Dermis blood vessel endothelial cell (primary cell): ENCODE data around the gene LSM2. TPM values are rescaled to one million over a fixed set of nuclear protein-coding genes. Genes with fewer than 3 reads are reported as not detected.
"Not testable (repeated sequence)": the region's sequence is repeated elsewhere in the genome, so short reads cannot be mapped to it uniquely, and the experiment has no call there.

Experiments
- DNase-seq: peaks from one replicate; pipeline ENCODE4 v3.0.0; 2010
- total RNA-seq: library from RNA; depleted of rRNA; stranded (reverse); fragments of >200 nt; gene quantifications from 2 replicates; pipeline ENCODE4 v1.2.3, GENCODE V29; 2014

LSM2 gene
- total RNA-seq, 1 donor from 2014 or later: 36.9 TPM

GRCh38 chr6:31796993-31797385 lies 9.8 kb downstream of the LSM2 start:
- DNase-seq: no peak

GRCh38 chr6:31795616-31796298 lies 11.0 kb downstream of the LSM2 start, which contains the start of gene VARS1:
VARS1 (minus strand) TSS chr6:31795752; CDS start chr6:31795217, 535 bp downstream.
- peak; percentile 94 for DNase-seq

- DNase-seq: peak; percentile 23
Measured at GRCh38 chr6:31794866-31795615, 11.7 kb downstream of the LSM2 start.

GRCh38 chr6:31794294-31794865 lies 12.4 kb downstream of the LSM2 start:
- peak; percentile 41 for DNase-seq

DNA sequence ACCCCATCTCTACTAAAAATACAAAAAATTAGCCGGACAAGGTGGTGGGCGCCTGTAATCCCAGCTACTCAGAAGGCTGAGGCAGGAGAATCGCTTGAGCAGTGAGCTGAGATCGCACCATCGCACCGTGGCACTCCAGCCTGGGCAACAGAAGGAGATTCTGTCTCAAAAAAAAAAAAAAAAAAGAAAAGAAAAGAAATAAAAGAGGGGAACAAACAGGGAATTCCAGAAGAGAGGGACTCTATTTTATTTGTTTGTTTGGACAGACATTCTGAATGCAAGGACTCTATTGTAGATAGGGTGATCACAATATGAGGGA lies 12.9 kb downstream of the LSM2 start:
- DNase-seq: not testable (repeated sequence)

- peak; percentile 65 for DNase-seq
Measured at GRCh38 chr6:31792761-31793171, 14.0 kb downstream of the LSM2 start.

- no peak for DNase-seq
Measured at GRCh38 chr6:31792090-31792374, 14.7 kb downstream of the LSM2 start.

DNA sequence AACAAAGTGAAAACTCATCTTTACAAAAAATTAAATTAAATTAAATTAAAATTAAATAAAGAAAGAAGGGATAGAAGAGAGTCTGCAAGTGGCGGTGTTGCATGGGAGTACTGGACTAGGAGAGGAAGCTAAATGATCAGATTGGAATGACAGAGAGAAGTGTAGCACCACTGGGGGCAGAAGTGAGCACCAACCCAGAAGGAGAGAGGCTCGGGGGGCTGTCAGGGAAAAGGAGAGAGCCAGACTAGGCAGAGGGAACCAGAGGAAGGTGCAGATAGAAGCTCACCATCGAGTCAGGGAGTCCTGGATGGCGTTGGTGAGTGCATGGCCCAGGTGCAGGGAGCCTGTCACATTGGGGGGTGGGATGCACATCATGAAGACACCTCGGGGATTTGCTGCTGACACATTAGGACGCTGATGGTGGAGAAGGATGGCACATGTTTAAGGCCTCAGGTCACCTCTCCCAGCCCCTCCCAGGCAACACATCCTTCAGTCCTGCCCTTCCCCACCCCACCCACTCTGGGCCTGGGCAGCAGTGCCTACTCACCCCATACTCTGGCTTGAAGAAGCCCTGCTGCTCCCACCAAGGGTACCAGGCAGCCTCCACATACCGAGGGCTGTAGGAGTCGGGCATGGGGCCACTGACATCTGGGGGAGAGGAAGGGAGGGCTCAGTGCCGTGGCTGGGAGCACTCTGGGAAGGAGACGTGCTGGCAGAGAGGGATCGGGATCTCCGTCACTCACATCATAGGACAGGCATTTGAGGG lies 15.3 kb downstream of the LSM2 start:
- peak; percentile 68 for DNase-seq

GRCh38 chr6:31785475-31785874 lies 21.3 kb downstream of the LSM2 start:
- no peak for DNase-seq

DNA sequence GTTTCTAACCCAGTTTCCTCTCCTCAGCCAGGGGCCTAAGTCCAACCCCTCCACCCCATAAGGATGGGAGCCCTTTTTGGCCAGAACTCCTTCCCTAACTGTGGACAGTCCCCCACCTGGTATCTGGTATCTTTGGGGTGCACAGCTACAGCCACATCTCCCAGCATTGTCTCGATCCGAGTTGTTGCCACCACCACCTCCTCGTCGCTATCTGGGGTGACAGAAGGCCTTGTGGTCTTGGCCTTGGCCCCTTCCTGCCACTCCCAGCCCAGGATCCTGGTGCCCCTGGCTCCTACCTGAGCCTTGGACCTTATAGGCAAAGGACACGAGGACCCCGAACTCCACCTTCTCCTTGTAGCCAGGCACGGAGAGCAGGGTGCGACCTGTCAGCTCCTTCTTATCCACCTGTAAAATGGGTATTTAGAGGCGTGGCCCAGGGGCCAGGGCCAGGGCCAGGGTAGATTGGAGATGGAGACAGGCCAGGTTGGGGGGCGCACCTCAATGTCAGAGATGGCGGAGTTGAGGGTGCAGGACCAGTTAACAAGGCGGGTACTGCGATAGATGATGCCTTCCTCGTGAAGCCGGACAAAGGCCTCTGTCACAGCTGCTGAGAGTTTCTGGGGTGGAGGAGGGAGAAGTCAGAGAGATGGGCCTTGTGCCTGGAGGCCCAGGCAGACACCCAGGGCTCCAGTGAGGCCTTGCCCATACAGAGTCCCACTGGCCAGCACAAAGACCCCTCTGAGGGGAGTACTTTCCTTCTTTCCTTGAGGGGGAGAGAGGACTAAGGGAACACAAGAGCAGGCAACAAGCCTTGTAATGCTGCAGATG lies 22.5 kb downstream of the LSM2 start:
- no peak for DNase-seq

DNA sequence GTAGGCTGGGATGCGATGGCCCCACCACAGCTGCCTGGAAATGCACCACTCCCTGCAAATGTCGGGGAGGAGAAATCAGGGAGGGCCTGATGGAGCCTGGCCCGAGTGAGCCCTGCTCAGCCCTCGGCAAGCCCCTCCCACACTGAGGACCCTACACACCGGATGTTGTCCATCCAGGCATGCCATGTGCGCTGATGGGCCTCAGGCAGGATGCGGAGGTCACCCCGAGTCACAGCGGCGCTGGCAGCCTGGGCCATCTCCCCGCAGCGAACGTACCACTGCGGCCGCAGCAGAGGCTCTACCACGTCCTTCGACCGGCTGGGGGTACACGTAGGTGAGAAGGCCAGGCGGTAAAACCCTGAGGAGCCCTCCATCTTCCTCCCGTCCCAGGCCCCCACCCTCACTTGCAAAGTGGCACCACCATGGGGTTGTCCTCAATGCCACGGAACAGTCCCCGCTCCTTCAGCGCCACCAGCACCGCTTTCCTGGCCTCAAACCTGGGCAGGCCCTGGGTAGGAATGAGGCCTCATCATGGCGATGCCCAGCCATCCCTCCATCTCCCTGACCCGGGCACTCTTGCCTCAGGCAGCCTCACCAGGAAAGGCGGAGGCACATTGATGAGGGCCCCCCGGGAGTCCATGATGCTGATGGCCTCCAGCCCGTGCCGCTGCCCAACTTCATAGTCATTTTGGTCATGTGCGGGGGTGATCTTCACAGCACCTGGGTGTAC lies 24.5 kb downstream of the LSM2 start:
- DNase-seq: no peak

DNA sequence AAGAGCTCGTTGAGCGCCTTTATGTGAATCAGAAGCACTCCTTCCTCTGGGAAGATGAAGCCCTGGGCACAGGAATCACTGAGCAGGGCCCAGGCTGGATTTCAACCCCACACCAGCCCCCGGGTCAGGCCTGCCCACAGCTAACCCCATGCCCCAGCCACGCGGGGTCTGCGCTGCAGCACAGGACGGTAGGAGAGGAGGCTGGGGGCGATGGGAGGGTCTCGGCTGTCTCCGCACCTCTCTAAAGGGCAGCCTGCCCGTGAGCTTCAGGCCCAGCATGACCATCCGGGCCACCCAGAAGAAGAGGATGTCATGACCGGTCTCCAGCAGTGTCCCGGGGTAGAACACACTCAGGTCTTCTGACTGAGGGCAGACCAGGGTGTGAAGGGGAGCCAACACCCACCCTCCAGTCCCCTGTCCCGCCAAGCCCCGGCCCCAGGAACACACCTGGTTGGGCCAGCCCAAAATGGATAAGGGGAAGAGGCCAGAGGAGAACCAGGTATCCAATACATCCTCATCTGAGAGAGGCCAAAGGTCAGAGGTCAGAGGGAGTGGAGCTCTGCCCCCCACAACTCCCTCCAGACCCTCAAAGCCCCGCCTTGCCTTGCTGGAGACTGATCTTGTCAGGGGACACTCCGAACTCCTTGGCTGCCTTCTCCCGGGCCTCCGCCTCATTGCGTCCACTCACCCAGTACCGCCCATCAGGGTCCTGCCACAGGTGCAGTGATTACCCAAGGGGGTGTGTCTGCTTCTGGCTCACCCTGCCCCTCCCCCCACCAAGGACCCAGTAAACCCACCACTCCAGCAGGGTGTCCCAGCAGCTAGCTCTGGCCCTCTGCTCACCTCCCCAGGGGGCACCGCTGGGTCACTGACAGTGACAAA lies 25.3 kb downstream of the LSM2 start:
- DNase-seq: no peak

DNA sequence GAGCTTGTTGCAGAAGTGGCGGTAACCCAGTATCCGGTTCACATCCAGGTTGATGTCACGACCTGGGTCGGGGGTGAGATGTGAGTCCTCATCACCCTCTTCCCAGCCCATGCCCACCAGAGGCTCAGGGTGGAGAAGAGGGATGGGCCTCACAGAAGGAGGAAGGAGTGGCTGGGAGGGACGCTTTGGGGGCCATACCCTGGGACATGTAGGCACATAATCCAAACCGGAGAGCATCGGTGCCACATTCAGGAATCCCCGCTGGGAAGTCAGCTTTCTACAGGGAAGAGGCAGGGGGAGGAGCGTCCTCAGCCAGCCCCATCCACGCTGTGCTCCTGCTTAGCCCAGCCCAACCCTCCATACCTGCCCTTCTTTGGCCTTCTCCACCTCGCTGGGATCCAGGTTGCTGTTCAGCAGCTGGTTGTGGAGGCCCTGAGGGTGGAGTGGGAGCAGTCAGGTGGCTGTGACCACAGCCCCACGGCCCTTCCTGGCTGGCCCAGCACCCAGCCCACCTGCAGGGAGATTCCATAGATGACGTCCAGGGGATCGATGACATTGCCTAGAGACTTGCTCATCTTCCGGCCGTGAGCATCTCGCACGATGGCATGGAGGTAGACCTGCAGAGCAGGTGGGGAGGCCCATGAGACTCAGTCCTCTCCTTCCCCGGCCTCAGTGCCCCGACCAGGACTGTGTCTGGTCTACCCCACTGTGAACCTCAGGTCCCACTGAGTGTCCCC lies 26.1 kb downstream of the LSM2 start:
- no peak for DNase-seq

DNA sequence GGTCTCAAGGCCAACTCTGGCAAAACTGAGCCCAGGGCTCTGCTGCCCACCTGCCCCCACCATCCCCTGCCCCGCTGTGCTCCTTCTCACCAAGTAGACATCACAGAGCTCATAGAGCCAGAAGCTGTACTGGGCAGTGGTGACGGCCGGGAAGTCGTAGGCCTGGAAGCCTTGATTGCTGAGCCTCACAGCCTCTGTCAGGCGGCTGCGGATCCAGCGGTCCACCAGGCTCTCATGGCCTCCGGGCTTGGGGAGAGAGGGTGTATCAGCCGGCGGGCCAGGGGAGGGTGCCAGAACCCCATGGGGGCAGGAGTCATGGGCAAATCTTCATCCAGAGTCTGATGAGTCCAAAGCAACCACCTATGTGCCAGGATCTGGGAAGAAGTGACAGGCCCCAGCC lies 26.9 kb downstream of the LSM2 start:
- no peak for DNase-seq

DNA sequence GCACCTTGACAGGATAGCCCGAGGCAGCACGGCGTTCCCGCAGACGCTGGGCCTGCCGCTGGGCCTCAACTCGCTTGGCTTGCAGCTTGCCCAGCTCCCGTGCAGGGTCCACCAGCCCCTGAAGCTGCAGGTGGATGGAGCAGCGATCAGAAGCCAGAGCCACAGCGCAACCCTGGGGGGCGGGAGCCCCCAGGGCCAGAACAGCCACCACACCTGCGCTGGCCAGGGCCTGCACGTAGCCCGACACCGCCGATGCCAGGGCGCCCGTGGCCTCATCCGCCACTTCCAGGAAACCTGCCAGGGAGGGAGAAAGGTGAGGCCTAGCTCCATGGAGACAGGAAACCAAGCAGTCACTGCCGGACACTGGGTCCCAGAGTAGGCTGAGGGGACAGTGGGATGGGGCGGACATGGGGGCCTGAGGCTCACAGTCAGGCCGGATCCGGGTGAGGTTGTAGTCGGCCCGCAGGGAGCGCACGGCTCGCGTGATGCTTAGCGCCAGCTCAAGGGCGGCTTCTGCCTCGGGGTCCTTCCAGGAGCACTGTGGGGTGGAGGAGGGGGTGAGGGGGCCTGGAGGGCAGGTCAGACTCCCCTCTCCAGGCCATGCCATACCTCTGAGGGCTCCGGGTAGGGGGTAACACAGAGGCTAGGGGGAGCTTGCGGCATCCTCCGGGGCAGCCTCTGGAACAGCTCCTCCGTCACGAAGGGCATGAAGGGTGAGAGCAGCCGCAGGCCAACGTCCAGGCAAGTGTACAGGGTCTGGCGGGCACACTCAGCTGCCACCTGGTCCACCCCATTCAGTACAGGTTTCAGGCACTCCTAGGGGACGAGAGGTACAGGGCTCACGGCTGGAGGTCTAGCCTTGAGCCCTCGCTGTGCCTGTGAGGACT lies 27.5 kb downstream of the LSM2 start:
- DNase-seq: no peak

- DNase-seq: no peak
Measured at GRCh38 chr6:31778193-31778592, 28.6 kb downstream of the LSM2 start.

DNA sequence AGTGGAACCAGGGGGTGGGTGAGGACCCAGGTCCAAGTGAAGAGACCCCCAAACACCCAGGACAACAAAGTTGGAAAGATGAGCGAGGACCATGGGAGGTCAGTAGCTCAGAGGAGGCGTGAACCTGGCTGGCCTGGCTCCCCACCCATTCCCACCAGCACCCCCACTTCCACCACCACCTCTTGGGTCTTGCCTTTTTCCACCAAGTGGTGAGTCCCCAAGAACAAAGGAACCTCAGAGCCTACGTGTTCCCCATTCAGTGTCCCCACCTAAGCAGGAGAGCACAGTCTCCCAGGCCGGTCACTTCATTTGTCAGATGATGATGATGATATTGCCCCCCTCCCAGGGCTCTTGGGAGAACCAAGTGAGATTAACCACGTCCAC lies 29.1 kb downstream of the LSM2 start:
- DNase-seq: no peak

DNA sequence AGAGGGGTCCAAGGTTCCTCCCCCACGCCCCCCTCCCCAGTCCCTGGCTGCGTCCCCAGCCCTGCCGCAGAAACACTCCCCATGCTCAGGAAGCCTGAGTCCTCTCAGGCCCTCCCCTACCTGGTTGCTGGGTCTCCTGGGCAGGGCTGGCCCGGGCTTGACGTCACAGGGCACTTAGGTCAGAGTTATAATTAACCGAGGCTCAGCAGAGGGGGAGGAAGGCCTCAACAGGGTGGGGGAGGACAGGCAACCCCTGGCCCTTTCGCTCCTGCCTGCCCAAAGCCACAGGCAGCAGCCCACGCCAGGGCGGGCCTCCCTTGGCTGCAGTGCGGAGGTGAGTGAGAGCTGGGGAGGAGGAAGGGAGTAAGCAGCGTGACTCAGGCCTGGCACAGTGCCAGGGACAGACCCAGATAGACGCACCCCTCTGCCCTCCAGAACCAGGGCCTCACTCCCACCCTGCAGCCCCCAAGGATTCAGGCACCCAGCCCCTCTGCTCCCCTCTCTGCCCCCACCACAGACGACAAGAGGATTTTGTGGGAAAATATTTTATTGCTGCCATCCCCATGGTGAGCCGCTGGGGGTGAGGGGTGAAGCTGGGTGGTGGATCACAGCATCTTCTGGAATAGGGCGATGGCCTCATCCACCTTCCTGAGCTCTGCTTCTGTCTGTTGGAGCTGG lies 29.6 kb downstream of the LSM2 start, which contains the start of gene VWA7:
VWA7 (minus strand) TSS at position 340 of the 678 bp plus-strand sequence. CDS start 549 bp downstream, outside the sequence.
- peak; percentile 65 for DNase-seq
